GM19463 (cell line): ENCODE data around the gene APBA1.
A peak's percentile ranks its signal among the peaks of the same experiment; 100 is the strongest.

Experiments
- ATAC-seq: cut with Tn5 transposase; IDR thresholded peaks from one replicate; pipeline ENCODE4 v1.9.1; 2021; ENCODE audit warnings: mild to moderate bottlenecking, moderate library complexity; ENCODE audit not compliant: unreplicated experiment

APBA1 gene

GRCh38 chr9:69658987-69659675 lies 13.0 kb downstream of the APBA1 start:
- no peak for ATAC-seq

DNA sequence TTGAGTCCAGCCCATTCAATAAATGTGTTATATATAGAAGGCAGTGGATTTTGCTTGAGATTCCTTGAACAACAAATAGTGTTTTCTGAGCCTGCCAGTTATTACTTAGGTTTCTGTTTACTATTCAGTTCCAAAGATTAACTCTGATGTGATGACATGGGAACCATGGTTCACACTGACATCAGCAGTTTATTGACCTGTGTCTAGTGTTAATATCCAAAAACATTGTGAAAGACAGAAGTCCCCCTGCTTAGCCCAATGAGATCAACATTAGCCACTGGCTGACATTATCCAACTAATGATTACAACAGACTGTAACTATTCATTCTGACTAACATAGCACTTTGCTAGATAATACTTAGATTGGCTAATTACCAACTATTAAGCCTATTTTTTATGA lies 14.9 kb downstream of the APBA1 start:
- ATAC-seq = no peak

DNA sequence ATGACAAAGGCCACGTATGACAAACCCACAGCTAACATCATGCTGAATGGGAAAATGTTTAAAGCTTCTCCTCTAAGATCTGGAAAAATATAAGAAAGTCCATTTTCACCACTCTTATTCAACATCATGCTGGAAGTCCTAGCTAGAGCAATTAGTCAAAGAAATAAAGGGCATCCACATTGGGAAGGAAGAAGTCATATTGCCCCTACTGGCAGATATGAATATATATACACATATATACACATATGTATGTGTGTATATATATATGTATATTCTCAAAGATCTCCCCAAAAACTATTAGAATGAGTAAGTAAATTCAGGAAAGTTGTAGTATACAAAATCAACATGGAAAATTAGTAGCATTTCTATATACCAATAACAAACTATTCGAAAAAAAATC lies 17.1 kb downstream of the APBA1 start:
- ATAC-seq = no peak

- ATAC-seq = no peak
Measured at GRCh38 chr9:69653261-69653660, 18.9 kb downstream of the APBA1 start.

DNA sequence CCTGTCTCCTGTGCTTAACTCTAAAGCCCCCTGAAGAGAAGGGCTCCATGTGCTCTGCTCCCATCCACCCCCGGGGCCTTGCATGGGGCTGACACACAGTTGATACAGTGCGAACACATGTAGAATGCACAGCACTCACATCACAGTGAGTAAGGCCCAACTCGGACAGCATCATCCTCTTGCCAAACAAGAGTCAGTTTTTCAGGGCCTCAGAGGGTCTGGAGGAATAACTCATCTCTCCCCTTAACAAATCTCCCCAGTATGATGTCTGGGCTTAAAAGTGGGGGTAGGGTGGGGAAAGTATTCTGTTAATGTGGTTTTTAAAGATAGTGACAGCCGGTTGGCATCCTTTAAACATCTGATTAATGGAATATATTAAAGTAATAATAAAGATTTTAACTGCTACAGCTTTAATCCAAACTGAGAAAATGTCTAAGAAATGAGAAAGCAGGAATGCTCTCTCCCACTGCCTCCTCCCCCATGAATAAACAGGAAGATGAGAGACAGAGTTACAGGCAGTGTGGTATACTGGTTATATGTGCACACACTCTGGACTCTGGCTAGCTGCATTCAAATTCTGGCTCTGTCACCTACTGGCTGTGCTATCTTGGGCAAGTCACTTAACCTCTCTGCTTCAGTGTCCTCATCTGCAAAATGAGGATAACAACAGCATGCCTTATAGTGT lies 22.5 kb downstream of the APBA1 start:
- no peak for ATAC-seq

DNA sequence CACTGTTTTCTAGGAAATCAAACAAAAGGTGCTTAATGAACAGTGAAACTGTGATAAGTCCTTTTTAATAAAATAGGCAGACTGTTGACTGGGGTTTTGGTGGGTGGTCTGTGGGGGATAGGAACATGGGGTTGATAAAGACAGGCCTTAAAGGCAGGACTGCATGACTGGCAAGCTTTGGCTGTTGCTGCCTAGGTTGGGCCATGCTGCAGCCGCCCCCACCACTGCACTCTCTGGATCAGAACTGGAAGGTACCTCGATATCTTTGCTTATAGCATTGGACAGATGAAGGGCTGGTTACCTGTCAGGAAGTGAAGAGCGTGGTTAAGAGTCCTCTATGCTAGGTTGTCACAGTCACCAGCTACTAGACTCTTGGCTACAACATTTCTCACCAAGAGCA lies 24.4 kb downstream of the APBA1 start:
- ATAC-seq = no peak

DNA sequence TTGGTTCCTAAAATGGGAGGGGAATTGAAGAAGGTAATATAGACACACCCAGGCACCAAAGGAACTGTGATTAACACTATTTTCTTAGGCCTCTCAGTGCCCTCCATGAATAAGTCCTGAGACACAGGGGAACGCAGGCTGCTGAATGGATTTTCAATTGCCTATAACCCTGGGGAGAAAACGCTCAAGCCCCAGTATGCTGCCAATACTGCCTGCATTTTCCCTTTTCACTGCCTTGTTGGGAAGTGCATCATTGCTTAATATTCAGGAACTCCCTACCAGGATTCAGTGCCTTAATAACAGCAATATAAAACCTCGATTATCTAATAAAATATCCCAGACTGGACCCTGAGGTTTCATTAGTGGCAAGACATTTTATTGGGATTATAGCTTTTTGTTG lies 25.4 kb downstream of the APBA1 start:
- no peak for ATAC-seq

DNA sequence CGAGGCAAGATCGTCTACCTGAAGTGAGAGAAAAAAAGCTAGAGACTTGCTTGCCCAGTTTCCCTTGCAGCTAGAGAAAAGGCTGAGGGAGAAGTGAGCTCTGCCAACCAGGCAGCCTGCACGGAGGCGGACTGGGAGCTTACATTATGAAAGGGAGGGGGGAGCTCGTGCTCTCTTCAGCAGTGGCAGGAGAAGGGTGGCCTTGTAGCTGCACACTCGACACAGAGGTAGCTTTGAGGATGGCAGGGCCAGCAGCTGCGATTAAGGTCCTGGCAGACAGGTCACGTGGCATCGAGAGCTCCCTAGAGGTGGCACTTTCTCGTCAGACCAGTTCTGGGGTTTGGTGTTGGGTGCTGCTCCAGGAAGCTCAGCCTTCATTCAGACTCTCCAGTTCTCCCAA lies 26.7 kb downstream of the APBA1 start:
- ATAC-seq = no peak

GRCh38 chr9:69643098-69643497 lies 29.1 kb downstream of the APBA1 start:
- ATAC-seq = no peak

DNA sequence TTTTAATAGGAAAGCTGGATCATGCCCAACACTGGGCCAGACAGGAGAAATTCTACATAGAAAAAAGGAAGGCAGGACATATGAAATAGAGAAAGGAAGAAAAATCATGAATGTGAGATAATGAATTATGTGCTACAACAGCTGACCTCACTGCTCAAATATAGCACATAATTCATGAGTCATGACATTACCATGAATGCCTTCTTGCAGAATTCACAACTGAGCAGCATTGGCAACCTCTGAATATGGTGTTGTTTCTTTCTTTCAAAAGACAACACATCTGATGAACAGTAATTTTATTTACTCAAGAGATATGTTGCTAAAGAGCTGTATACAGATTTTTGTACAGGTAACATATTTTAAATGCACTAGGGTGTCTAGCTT lies 34.4 kb downstream of the APBA1 start:
- no peak for ATAC-seq

- no peak for ATAC-seq
Measured at GRCh38 chr9:69637193-69637816, 34.9 kb downstream of the APBA1 start.

DNA sequence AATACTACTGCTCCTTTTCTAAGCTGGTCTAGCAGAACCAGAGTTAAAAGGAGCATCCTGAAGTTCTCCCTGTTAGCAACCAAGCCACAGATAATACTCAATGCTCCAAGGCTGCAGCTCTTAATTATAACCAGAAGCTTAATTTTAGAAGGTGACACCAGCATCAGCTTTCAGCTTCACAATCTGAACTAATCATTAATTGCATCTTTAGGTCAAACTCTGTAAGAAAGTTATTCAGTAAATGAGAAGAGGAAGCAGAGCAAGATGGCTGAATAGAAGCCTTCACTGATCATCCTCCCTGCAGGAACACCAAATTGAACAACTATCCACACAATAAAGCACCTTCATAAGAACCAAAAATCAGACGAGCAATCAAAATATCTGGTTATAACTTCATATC lies 38.5 kb downstream of the APBA1 start:
- ATAC-seq = peak; percentile 51

DNA sequence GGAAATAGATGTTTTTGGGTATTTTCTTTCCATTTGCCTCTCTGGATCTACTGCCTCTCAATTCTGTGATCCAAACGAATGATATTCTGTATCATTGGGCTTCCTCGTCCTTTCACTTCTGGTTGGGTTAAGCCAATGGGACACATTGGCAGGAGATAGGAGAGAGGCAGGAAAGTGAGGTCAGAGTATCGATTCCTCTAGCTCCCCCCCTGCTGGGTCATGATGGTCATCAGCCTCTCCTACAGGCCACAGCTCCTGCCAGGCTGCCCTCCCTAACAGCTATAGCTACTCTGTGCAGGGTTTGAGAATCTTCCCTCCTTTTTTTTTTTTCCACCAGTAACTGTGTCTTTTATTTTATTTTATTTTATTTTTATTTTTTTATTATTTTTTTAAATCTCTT lies 39.4 kb downstream of the APBA1 start:
- no peak for ATAC-seq

- no peak for ATAC-seq
Measured at GRCh38 chr9:69627281-69627680, 44.9 kb downstream of the APBA1 start.

GRCh38 chr9:69623276-69623675 lies 48.9 kb downstream of the APBA1 start:
- no peak for ATAC-seq

- no peak for ATAC-seq
Measured at GRCh38 chr9:69622676-69623075, 49.5 kb downstream of the APBA1 start.

DNA sequence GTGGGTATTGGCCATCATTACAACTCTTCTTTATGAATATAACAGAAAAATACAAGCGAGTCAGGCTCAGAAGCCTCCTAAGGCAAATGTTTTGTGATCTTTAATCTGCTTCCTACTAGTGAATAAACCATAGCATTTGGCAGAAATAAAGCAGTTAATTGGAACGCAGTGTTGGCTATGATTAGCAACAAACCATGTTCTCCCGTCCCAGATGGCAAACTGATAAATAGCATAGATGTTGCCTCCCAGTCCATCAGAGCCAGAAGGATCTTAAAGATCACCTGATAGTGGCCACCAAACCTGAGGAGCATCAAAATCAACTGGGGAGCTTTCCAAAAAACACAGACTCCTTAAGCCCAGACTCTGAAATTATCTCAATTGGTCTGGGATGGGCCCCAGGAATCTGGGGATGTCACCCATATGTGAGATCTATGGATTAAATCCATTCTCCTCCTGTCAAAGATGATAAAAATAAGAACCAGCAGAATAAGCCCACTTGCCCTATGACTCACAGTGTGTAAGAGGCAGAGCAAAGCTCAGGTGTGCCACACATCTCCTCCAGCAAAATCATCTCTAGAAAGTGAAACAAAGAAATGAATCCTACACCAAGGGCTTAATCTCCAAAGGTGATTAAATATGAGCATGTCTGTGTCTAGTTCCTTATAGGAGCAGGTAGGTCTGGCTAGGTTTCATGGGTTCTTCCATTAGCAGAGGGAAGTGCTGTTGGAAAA lies 50.3 kb downstream of the APBA1 start:
- ATAC-seq = no peak

DNA sequence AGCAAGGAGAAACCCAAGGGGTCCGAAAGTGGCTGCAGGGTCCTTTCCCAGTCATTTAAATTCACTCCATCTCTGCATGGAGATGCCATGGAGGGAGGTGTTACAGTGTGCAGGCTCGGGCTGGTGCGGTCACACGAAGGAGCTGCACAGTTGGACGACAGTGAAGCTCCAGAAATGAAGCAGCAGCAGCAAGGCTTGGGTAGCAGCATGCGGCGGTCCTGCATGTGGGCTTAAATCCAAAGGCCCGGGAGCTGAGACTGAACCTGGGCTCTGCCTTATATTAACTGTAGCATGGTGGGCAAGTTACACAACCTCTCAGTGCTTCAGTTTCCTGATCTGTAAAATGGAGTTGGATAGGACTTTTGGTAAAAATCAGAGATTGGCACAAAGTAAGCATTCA lies 51.4 kb downstream of the APBA1 start:
- no peak for ATAC-seq

- no peak for ATAC-seq
Measured at GRCh38 chr9:69619233-69619632, 52.9 kb downstream of the APBA1 start.

- no peak for ATAC-seq
Measured at GRCh38 chr9:69617006-69617405, 55.2 kb downstream of the APBA1 start.

GRCh38 chr9:69615880-69616279 lies 56.3 kb downstream of the APBA1 start:
- no peak for ATAC-seq

GRCh38 chr9:69611221-69611620 lies 61.0 kb downstream of the APBA1 start:
- no peak for ATAC-seq
